ENCODE data around the gene MFNG.

The MFNG gene

DNA sequence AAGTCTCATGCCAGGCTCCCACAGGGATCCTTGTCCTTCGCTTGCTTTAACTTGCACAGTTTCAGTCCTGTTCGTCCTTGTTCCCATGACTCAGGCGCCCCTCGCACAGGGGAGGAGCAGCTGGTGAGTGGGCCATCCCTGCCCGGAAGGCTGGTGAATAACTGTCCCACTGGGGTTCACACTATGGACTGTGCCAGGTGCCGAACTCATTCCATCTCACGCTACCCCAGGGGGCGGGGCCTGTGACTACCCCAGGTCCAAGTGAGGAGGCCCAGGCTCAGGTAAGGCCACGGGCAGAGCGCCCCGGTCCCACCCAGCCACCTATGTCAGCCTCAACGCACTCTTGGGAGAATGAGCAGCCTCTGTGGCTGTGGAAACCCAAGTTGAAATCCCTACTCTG lies 40.2 kb upstream of the MFNG start:
- no peaks in the 10 kb centered on the region for H3K36me3 ChIP-seq
- H3K27me3 ChIP-seq (ENCODE audit: insufficient read depth, low read depth, severe bottlenecking), result no peaks in the 10 kb centered on the region
- H3K9me3 ChIP-seq (ENCODE audit: severe bottlenecking), result no peaks in the 10 kb centered on the region
- no peak overlapping the region for H3K4me3 ChIP-seq (ENCODE audit: low read depth, low read length)
- TF ChIP-seq, protein P1, sequence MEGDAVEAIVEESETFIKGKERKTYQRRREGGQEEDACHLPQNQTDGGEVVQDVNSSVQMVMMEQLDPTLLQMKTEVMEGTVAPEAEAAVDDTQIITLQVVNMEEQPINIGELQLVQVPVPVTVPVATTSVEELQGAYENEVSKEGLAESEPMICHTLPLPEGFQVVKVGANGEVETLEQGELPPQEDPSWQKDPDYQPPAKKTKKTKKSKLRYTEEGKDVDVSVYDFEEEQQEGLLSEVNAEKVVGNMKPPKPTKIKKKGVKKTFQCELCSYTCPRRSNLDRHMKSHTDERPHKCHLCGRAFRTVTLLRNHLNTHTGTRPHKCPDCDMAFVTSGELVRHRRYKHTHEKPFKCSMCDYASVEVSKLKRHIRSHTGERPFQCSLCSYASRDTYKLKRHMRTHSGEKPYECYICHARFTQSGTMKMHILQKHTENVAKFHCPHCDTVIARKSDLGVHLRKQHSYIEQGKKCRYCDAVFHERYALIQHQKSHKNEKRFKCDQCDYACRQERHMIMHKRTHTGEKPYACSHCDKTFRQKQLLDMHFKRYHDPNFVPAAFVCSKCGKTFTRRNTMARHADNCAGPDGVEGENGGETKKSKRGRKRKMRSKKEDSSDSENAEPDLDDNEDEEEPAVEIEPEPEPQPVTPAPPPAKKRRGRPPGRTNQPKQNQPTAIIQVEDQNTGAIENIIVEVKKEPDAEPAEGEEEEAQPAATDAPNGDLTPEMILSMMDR (IDR thresholded peaks at IDR 0.05; ENCODE audit: low read depth, low read length), result no peak
- no peak for DNase-seq
- H3K27ac ChIP-seq, result no peak overlapping the region

DNA sequence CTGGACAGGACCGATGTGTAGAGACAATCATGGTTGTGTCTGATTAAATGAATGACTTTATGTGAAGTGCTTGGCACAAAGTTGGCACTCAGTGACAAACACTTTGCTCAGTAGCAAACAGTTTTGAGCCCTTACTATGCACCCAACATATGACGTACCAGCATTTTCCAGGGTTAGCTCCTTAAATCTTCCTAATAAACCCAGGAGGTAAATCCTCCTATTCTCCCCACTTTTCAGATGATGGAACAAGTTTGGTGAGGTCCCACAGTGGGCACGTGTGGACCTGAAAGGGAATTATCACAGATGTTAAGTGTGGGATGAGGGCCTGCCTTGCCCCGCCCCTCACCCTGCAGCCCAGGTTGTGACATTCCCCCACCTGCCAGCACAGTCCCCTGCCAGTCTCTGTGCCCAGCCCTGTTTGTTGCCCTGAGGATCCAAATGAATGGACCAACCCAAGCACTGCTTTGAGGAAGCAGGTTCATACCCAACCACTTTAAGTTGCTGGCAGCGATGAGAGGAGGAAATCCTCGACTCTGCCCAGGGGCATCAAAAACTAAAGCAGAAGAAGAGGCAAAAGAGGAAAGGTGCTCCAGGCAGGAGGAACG lies 39.7 kb upstream of the MFNG start:
- DNase-seq, result no peak
- no peaks in the 10 kb centered on the region for H3K36me3 ChIP-seq
- H3K9me3 ChIP-seq (ENCODE audit: severe bottlenecking), result no peaks in the 10 kb centered on the region
- H3K27ac ChIP-seq, result no peak overlapping the region
- no peaks in the 10 kb centered on the region for H3K27me3 ChIP-seq (ENCODE audit: insufficient read depth, low read depth, severe bottlenecking)
- TF ChIP-seq, protein P1 (IDR thresholded peaks at IDR 0.05; ENCODE audit: low read depth, low read length), result no peak
- no peak overlapping the region for H3K4me3 ChIP-seq (ENCODE audit: low read depth, low read length)

DNA sequence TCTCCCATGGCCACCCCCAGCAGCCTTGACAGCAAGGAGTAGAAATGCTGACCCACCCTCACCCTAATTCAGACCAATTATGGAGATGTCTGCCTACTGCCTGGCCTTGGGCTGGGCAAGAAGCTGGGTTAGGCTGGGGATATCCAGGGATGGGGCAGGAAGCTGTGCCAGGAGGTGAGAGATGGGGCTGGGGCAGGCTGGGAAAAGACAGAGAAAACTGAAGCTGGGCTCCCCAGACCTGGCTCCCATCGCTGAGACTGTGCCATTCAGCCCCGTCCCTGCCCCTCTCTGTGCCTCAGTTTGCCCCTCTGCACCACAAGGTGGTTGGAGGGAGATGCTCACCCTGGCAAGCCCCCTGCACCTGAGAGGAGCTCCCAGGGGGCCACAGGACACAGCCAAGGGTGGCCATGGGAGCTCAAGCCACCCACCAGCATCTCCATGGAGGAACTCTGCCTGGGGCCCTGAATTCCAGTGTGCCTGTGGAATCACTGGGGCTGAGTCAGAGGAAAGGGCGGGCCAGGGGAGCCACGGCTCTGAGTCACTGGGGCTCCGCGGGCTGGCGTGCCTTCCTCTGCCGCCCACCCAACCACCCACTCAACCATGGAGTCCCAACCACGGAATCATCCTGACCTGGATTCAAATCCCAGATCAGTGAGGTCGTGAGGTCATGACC lies 39.0 kb upstream of the MFNG start:
- Histone ChIP-seq H3K27me3 (ENCODE audit: insufficient read depth, low read depth, severe bottlenecking) (no peaks in the 10 kb centered on the region), H3K9me3 (ENCODE audit: severe bottlenecking) (no peaks in the 10 kb centered on the region), H3K4me3 (ENCODE audit: low read depth, low read length) (no peak overlapping the region), H3K27ac (no peak overlapping the region), H3K36me3 (no peaks in the 10 kb centered on the region)
- TF ChIP-seq, protein P1 (IDR thresholded peaks at IDR 0.05; ENCODE audit: low read depth, low read length), result no peak
- DNase-seq, result no peak

DNA sequence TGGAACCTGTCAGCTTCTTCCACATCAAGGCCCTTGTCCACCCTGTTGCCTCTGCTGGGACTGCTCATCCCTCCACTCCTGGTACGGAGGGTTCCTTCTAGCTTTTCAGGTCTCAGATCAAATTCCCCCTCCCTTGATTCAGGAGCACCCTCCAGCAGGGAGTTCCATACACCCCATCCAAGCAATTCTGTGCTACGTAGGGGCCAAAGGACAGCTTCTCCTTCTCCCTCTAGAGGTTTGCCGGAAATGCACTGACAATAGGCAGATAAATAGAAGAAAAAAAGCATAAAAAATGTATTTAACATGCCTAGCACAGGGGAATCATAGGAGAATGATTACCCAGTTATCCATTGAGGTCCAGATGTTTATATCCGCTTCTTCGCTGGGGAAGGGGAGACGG lies 36.3 kb upstream of the MFNG start:
- no peak overlapping the region for H3K27ac ChIP-seq
- H3K36me3 ChIP-seq, result no peaks in the 10 kb centered on the region
- no peak for DNase-seq
- H3K27me3 ChIP-seq (ENCODE audit: insufficient read depth, low read depth, severe bottlenecking), result peaks cover 3% of the 10 kb centered on the region
- H3K4me3 ChIP-seq (ENCODE audit: low read depth, low read length), result no peak overlapping the region
- TF ChIP-seq, protein P1 (IDR thresholded peaks at IDR 0.05; ENCODE audit: low read depth, low read length), result no peak
- H3K9me3 ChIP-seq (ENCODE audit: severe bottlenecking), result no peaks in the 10 kb centered on the region

DNA sequence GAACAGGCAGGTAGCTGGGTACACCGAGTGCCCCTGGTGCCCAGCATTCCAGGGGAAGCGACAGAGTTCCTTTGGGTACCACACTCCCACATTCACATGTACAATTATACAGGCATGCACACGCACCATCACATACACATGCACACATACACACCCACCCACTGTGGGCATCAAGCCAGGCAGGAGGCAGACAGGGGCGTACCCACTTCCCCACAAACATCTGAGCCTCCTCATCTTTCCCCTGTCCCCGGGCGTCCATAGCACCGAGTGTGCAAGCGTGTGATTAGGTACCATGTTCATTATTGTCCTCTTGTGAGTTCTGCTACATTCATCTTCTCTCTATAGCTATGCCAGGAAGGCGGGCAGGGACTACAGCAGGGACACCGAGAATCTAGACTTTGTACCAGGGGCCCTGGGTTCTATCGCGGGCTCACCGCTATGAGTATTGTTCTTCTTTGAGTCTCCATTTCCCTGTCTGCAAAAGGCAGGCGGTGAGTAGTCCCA lies 35.1 kb upstream of the MFNG start:
- TF ChIP-seq, protein P1 (IDR thresholded peaks at IDR 0.05; ENCODE audit: low read depth, low read length), result no peak
- no peak overlapping the region for H3K4me3 ChIP-seq (ENCODE audit: low read depth, low read length)
- H3K27ac ChIP-seq, result no peak overlapping the region
- no peak for DNase-seq
- no peaks in the 10 kb centered on the region; the same call in 1 of the 2 replicates for H3K36me3 ChIP-seq
- peaks cover 3% of the 10 kb centered on the region for H3K27me3 ChIP-seq (ENCODE audit: insufficient read depth, low read depth, severe bottlenecking)
- H3K9me3 ChIP-seq (ENCODE audit: severe bottlenecking), result no peaks in the 10 kb centered on the region

All from WERI-Rb-1 (cell line).